ENCODE data around the gene SEC14L2. TPM values are rescaled to one million over a fixed set of nuclear protein-coding genes. Genes with fewer than 3 reads are reported as not detected.

The SEC14L2 gene
- total and polyA plus RNA-seq, 2 of the 8 experiments (the other 6 are each of a cell fraction or from before 2014, with no cell fraction given), result 2.8 to 3.2 TPM

- Histone ChIP-seq H3K56ac (replicated peaks; ENCODE audit: insufficient read length, low read depth, low read length) (no peak overlapping the region), H2AFZ (ENCODE audit: low read length) (no peak overlapping the region), H3K4ac (replicated peaks; ENCODE audit: insufficient read length, low read depth, low read length) (no peak overlapping the region), H3K23me2 (ENCODE audit: low read depth, low read length) (no peaks in the 10 kb centered on the region), H4K5ac (ENCODE audit: insufficient read length, low read depth, low read length) (no peak overlapping the region), H3K27ac (ENCODE audit: low read depth, low read length) (no peak overlapping the region), H3K27me3 (replicated peaks in 1 of 4; ENCODE audit: control insufficient read depth in 3 of 4, extremely low read depth in 1 of 4, insufficient read depth in 3 of 4, low read length in 3 of 4) (no peaks in the 10 kb centered on the region), H2BK15ac (ENCODE audit: low read length) (no peak overlapping the region), H2AK5ac (ENCODE audit: low read depth, low read length) (no peak overlapping the region), H4K8ac (ENCODE audit: extremely low read depth, insufficient read depth, low read length) (no peak overlapping the region), H4K91ac (replicated peaks; ENCODE audit: insufficient read length, low read length) (no peak overlapping the region), H3K4me1 (replicated peaks in 1 of 4; ENCODE audit: control insufficient read depth in 3 of 4, insufficient read depth in 4 of 4, low read length in 3 of 4) (no peaks in the 10 kb centered on the region), H3K23ac (ENCODE audit: insufficient read length) (no peak overlapping the region), H3K4me3 (ENCODE audit: extremely low read depth in 1 of 4, insufficient read depth in 2 of 4, low read depth in 3 of 4, low read length in 4 of 4) (no peak overlapping the region), H3K4me2 (ENCODE audit: insufficient read depth in 1 of 2, low read depth in 2 of 2, low read length in 2 of 2) (no peak overlapping the region), H3K14ac (ENCODE audit: insufficient read length) (no peak overlapping the region), H3K9ac (replicated peaks in 1 of 4; ENCODE audit: extremely low read depth in 1 of 4, low read depth in 3 of 4, low read length in 3 of 4) (no peak overlapping the region), H2BK5ac (ENCODE audit: low read depth, low read length) (no peak overlapping the region), H3K18ac (ENCODE audit: extremely low read depth, low read length) (no peak overlapping the region), H2BK20ac (ENCODE audit: low read length) (no peak overlapping the region), H3K36me3 (ENCODE audit: control insufficient read depth in 2 of 4, insufficient read depth in 4 of 4, low read length in 3 of 4) (peaks cover 33 to 91% (median 72%) of the 10 kb centered on the region in 4 experiments), H2BK12ac (ENCODE audit: low read depth, low read length) (no peak overlapping the region), H4K20me1 (replicated peaks in 1 of 2; ENCODE audit: control insufficient read depth in 1 of 2, insufficient read depth in 2 of 2, low read length in 2 of 2) (peaks cover 15 to 23% of the 10 kb centered on the region in 2 experiments), H2BK120ac (replicated peaks; ENCODE audit: low read depth, low read length) (no peak overlapping the region), H3K9me3 (ENCODE audit: insufficient read depth in 2 of 2, low read depth in 1 of 2, low read length in 1 of 2) (no peaks in the 10 kb centered on the region), H3K79me1 (ENCODE audit: low read depth, low read length) (no peaks in the 10 kb centered on the region; the same call in 1 of the 2 replicates), H3K79me2 (ENCODE audit: control insufficient read depth in 1 of 2, insufficient read depth in 2 of 2, low read length in 2 of 2) (peaks cover 0 to 25% of the 10 kb centered on the region in 2 experiments; a peak in 1 of 4 replicates)
- 89% methylated on average over 5 of the region's 5 CpGs; no CpG with 5 or more reads in 1 of the 2 experiments for WGBS, 2 experiments (ENCODE audit: extremely low coverage in 1 of 2, insufficient coverage in 1 of 2, insufficient read length in 1 of 2, insufficient replicate concordance in 2 of 2, low coverage in 1 of 2, low lambda C conversion rate in 2 of 2, missing lambda C conversion rate in 1 of 2)
- FAIRE-seq, result no peak
- POLR2A ChIA-PET (ENCODE audit: partially characterized antibody), result interaction anchor here (1.1 to 1.5 kb wide), 2 partner anchors 9 to 19 kb away, joined by 3 to 5 read pairs; partner anchors contain the start of genes CCDC157 and SF3A1
- CTCF ChIA-PET (ENCODE audit: partially characterized antibody), result interaction anchor here (0.8 to 1.5 kb wide), 2 partner anchors 11 to 57 kb away, joined by 3 read pairs; no protein-coding TSS in a partner anchor
- no peak for DNase-seq (ENCODE audit: low read depth in 1 of 2, low spot score in 2 of 2)
- no peak for TF ChIP-seq FOSL1 (IDR thresholded peaks at IDR 0.05; ENCODE audit: insufficient read depth, low read depth, low read length)
Observed at GRCh38 chr22:30347255-30347892, 49.4 kb upstream of the SEC14L2 start.
